Measurements from ENCODE around the gene UNC13B. TPM values are rescaled to one million over a fixed set of nuclear protein-coding genes. Genes with fewer than 3 reads are reported as not detected.

Gene UNC13B
- total RNA-seq, 1 experiment from 2014 or later = 17.6 TPM

GRCh38 chr9:35277171-35277520 is 115.3 kb downstream of the UNC13B start:
- H3K79me2 ChIP-seq (ENCODE audit: insufficient read depth, low read length) = no peaks in the 10 kb centered on the region
- ATAC-seq (no peak), DNase-seq (ENCODE audit: low read depth, low spot score) (no peak)
- no peaks in the 10 kb centered on the region for H3K27me3 ChIP-seq (ENCODE audit: insufficient read depth, low read length)
- no peaks in the 10 kb centered on the region for H4K20me1 ChIP-seq (ENCODE audit: insufficient read depth)
- no peaks in the 10 kb centered on the region for H3K9me3 ChIP-seq (ENCODE audit: control insufficient read depth in 1 of 2, insufficient read depth in 1 of 2, low read depth in 1 of 2, low read length in 2 of 2)
- CTCF ChIA-PET = no interaction called here
- POLR2A ChIA-PET = no interaction called here
- H3K4me1 ChIP-seq (ENCODE audit: control insufficient read depth in 1 of 2, insufficient read depth in 2 of 2, low read length in 2 of 2) = no peaks in the 10 kb centered on the region
- intact Hi-C loops (cut with micrococcal nuclease) = no loop called here
- no peaks in the 10 kb centered on the region for H3K9me2 ChIP-seq (ENCODE audit: insufficient read depth)
- no peak overlapping the region for H3K4me3 ChIP-seq (replicated peaks in 1 of 2; ENCODE audit: low read depth in 1 of 2, low read length in 2 of 2)
- H3K27ac ChIP-seq (ENCODE audit: low read depth, low read length) = no peak overlapping the region
- RAD21 ChIA-PET (ENCODE audit: low non-redundant PET in 1 of 2, low total read pairs in 2 of 2, uncharacterized antibody in 2 of 2, unreplicated experiment in 2 of 2) = no interaction called here
- no TSS peak for BruUV-seq (replicated peaks)
- H2AFZ ChIP-seq (ENCODE audit: low read depth, low read length, poor library complexity, severe bottlenecking) = no peak overlapping the region
- TF ChIP-seq POLR2AphosphoS5 (IDR thresholded peaks at IDR 0.05; ENCODE audit: low read depth, low read length) (no peak), POLR2A (IDR thresholded peaks at IDR 0.05; ENCODE audit: borderline replicate concordance, extremely low read depth, insufficient read depth, insufficient read length) (no peak), EZH2phosphoT487 (IDR thresholded peaks at IDR 0.05; ENCODE audit: borderline replicate concordance) (no peak), ZBTB33 (IDR thresholded peaks at IDR 0.05; ENCODE audit: extremely low read depth, insufficient replicate concordance, low read length) (no peak), ELF1 (IDR thresholded peaks at IDR 0.05; ENCODE audit: borderline replicate concordance, low read depth) (no peak), ATF3 (IDR thresholded peaks at IDR 0.05) (no peak), SIN3A (IDR thresholded peaks at IDR 0.05; ENCODE audit: low read depth) (no peak), SRF (IDR thresholded peaks at IDR 0.05; ENCODE audit: low read depth) (no peak), ZFX (IDR thresholded peaks at IDR 0.05) (no peak)
- H3K9ac ChIP-seq (ENCODE audit: low read length) = no peak overlapping the region
- no peaks in the 10 kb centered on the region for H3K36me3 ChIP-seq (ENCODE audit: control insufficient read depth in 1 of 2, insufficient read depth in 2 of 2, low read length in 2 of 2)
- no peak overlapping the region for H3K4me2 ChIP-seq (ENCODE audit: low read length)
